Astrocyte (in vitro differentiated cells and primary cell): ENCODE results near the gene MAPK9. TPM values are rescaled to one million over a fixed set of nuclear protein-coding genes. Genes with fewer than 3 reads are reported as not detected.

Experiments
- DNase-seq: peaks from one replicate; pipeline ENCODE4 v3.0.0-alpha.2; 2010; ENCODE audit warnings: low read depth
- FAIRE-seq: peaks from 2 replicates; lab custom pipeline; 2011; peaks lifted over from hg19 to GRCh38; lab: Jason Lieb, UNC
- H2AFZ ChIP-seq: 2 replicates; pipeline ENCODE4 v1.6.0; 2012; ENCODE audit warnings: low read depth, low read length, inconsistent platforms
- H3K27ac ChIP-seq: 2 replicates; pipeline ENCODE4 v1.5.1; 2011; ENCODE audit warnings: low read depth, low read length, inconsistent platforms
- H3K27me3 ChIP-seq: 2 replicates; pipeline ENCODE4 v1.6.0; 2011; ENCODE audit warnings: low read length, inconsistent platforms; ENCODE audit not compliant: insufficient read depth
- H3K36me3 ChIP-seq: 2 replicates; pipeline ENCODE4 v1.5.1; 2011; ENCODE audit warnings: low read length, inconsistent platforms; ENCODE audit not compliant: insufficient read depth
- H3K4me1 ChIP-seq: 2 replicates; pipeline ENCODE4 v1.5.1; 2011; ENCODE audit warnings: low read length, inconsistent platforms; ENCODE audit not compliant: insufficient read depth
- H3K4me2 ChIP-seq: 2 replicates; pipeline ENCODE4 v1.6.0; 2012; ENCODE audit warnings: low read length, inconsistent platforms
- H3K4me3 ChIP-seq: 2 replicates; pipeline ENCODE4 v1.5.1; 2011; ENCODE audit warnings: low read depth, mild to moderate bottlenecking, low read length, inconsistent platforms; ENCODE audit not compliant: insufficient read depth
- H3K79me2 ChIP-seq: 2 replicates; pipeline ENCODE4 v1.6.0; 2012; ENCODE audit warnings: mild to moderate bottlenecking, low read length, inconsistent platforms; ENCODE audit not compliant: insufficient read depth
- H3K9ac ChIP-seq: 2 replicates; pipeline ENCODE4 v1.6.0; 2012; ENCODE audit warnings: mild to moderate bottlenecking, low read length, inconsistent platforms
- H3K9me3 ChIP-seq: 2 replicates; pipeline ENCODE4 v1.5.1; 2012; ENCODE audit warnings: low read depth, mild to moderate bottlenecking, low read length, inconsistent platforms; ENCODE audit not compliant: insufficient read depth
- H4K20me1 ChIP-seq: 2 replicates; pipeline ENCODE4 v1.6.0; 2012; ENCODE audit warnings: low read length, inconsistent platforms; ENCODE audit not compliant: insufficient read depth
- H3K27ac Mint-ChIP-seq: one replicate; pipeline ENCODE4 v1.8.0; 2021; ENCODE audit warnings: mild to moderate bottlenecking, mixed read lengths; ENCODE audit not compliant: unreplicated experiment
- H3K27me3 Mint-ChIP-seq: one replicate; pipeline ENCODE4 v1.8.0; 2021; ENCODE audit warnings: low read depth, mixed read lengths; ENCODE audit not compliant: unreplicated experiment
- H3K36me3 Mint-ChIP-seq: one replicate; pipeline ENCODE4 v1.8.0; 2021; ENCODE audit warnings: low read depth, mixed read lengths; ENCODE audit not compliant: unreplicated experiment
- H3K4me1 Mint-ChIP-seq: one replicate; pipeline ENCODE4 v1.8.0; 2021; ENCODE audit warnings: low read depth, mixed read lengths; ENCODE audit not compliant: unreplicated experiment
- H3K4me3 Mint-ChIP-seq: one replicate; pipeline ENCODE4 v1.8.0; 2021; ENCODE audit warnings: mild to moderate bottlenecking, moderate library complexity, mixed read lengths; ENCODE audit not compliant: unreplicated experiment
- H3K9me3 Mint-ChIP-seq: one replicate; pipeline ENCODE4 v1.8.0; 2021; ENCODE audit warnings: mild to moderate bottlenecking, mixed read lengths; ENCODE audit not compliant: unreplicated experiment
- CTCF ChIP-seq: IDR thresholded peaks from 2 replicates; pipeline ENCODE4 v1.5.1; 2011; ENCODE audit warnings: low read depth, mild to moderate bottlenecking, inconsistent platforms, low read length, moderate library complexity; ENCODE audit not compliant: insufficient read depth
- EZH2 ChIP-seq: IDR thresholded peaks from 2 replicates; pipeline ENCODE4 v1.6.1; 2012; ENCODE audit warnings: mild to moderate bottlenecking, low read length, inconsistent platforms; ENCODE audit not compliant: insufficient read depth
- total RNA-seq: library from RNA; stranded (reverse); gene quantifications from 2 replicates; pipeline ENCODE4 v1.2.1, GENCODE V29; 2021

Gene MAPK9
- total RNA-seq, 1 donor from 2014 or later = 34.0 TPM

DNA sequence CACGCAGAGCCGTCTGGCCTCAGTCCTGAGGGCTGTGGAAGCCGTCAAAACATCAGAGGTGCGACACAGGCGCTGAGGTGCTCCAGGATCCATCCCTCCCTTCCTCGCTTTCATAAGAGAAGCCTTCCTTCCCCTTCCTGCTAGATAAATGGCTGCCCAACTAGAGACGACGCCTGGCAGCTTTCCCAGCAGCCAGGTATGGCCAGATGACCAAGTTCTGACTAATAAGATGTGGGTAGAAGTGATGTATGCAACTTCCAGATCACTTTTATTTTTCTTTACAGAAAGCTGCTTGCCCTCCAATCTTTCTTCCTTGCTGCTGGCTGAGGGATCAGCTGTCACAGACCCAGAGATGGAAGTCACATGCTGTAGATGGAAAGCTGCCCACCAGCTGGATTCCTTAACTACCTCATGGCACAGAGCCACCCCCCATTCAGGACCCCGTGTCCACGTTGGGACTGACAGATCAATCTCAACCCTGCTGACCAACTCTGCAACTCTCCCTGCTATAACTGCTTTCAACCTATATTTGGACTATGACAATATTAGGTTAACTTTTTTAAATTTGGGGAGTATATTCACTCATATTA lies 8.8 kb downstream of the MAPK9 start:
- no peak for TF ChIP-seq EZH2
- peaks cover 5% of the 10 kb centered on the region for H3K4me1 ChIP-seq
- no peaks in the 10 kb centered on the region for H3K27me3 ChIP-seq
- H3K4me1 Mint-ChIP-seq = peaks cover 4% of the 10 kb centered on the region
- FAIRE-seq (no peak), DNase-seq (peak; percentile 51)
- no peak overlapping the region for H3K4me3 Mint-ChIP-seq
- peaks cover 12% of the 10 kb centered on the region for H3K9me3 Mint-ChIP-seq
- H3K36me3 ChIP-seq = no peaks in the 10 kb centered on the region
- H3K9ac ChIP-seq = no peak overlapping the region
- no peak overlapping the region for H2AFZ ChIP-seq
- no peaks in the 10 kb centered on the region for H3K27me3 Mint-ChIP-seq
- H3K4me3 ChIP-seq = no peak overlapping the region
- no peak overlapping the region for H3K27ac ChIP-seq
- peaks cover 60% of the 10 kb centered on the region for H3K79me2 ChIP-seq
- H3K4me2 ChIP-seq = peak overlapping the region; percentile 39
- H3K36me3 Mint-ChIP-seq = peaks cover 36% of the 10 kb centered on the region
- H3K9me3 ChIP-seq = peaks cover 2% of the 10 kb centered on the region
- H3K27ac Mint-ChIP-seq = no peak overlapping the region
- H4K20me1 ChIP-seq = peaks cover 33% of the 10 kb centered on the region

- H3K27me3 Mint-ChIP-seq = no peaks in the 10 kb centered on the region
- H3K4me1 Mint-ChIP-seq = peaks cover 4% of the 10 kb centered on the region
- FAIRE-seq = no peak
- DNase-seq = no peak
- Histone ChIP-seq H3K4me1 (peaks cover 5% of the 10 kb centered on the region), H2AFZ (no peak overlapping the region), H3K27ac (no peak overlapping the region), H3K9ac (no peak overlapping the region), H4K20me1 (peaks cover 25% of the 10 kb centered on the region), H3K4me2 (no peak overlapping the region), H3K79me2 (peaks cover 52% of the 10 kb centered on the region), H3K9me3 (peaks cover 2% of the 10 kb centered on the region), H3K4me3 (no peak overlapping the region), H3K36me3 (no peaks in the 10 kb centered on the region), H3K27me3 (no peaks in the 10 kb centered on the region)
- no peak overlapping the region for H3K4me3 Mint-ChIP-seq
- TF ChIP-seq CTCF (no peak), EZH2 (no peak)
- peaks cover 15% of the 10 kb centered on the region for H3K9me3 Mint-ChIP-seq
- no peak overlapping the region for H3K27ac Mint-ChIP-seq
- peaks cover 42% of the 10 kb centered on the region for H3K36me3 Mint-ChIP-seq
Measured at GRCh38 chr5:180282281-180282680, 9.6 kb downstream of the MAPK9 start.

GRCh38 chr5:180281706-180282105 lies 10.2 kb downstream of the MAPK9 start:
- H3K4me1 Mint-ChIP-seq = peaks cover 4% of the 10 kb centered on the region
- Histone ChIP-seq H3K4me1 (peaks cover 5% of the 10 kb centered on the region), H3K4me3 (no peak overlapping the region), H3K9me3 (peaks cover 6% of the 10 kb centered on the region), H4K20me1 (peaks cover 24% of the 10 kb centered on the region), H3K27ac (no peak overlapping the region), H2AFZ (no peak overlapping the region), H3K27me3 (no peaks in the 10 kb centered on the region), H3K9ac (no peak overlapping the region), H3K79me2 (peaks cover 46% of the 10 kb centered on the region), H3K4me2 (no peak overlapping the region), H3K36me3 (peaks cover 4% of the 10 kb centered on the region)
- TF ChIP-seq EZH2 (no peak), CTCF (no peak)
- DNase-seq (no peak), FAIRE-seq (no peak)
- peaks cover 46% of the 10 kb centered on the region for H3K36me3 Mint-ChIP-seq
- H3K4me3 Mint-ChIP-seq = no peak overlapping the region
- H3K27me3 Mint-ChIP-seq = no peaks in the 10 kb centered on the region
- H3K9me3 Mint-ChIP-seq = peaks cover 21% of the 10 kb centered on the region
- H3K27ac Mint-ChIP-seq = no peak overlapping the region
